Activated T-cell treated with anti-CD3 and anti-CD28 coated beads for 4 hours (primary cell): ENCODE results near the gene SMAD7.

Experiments
- DNase-seq: peaks from one replicate; pipeline ENCODE4 v3.0.0-alpha.2; 2020

Gene SMAD7

GRCh38 chr18:48943736-48944527 lies 6.8 kb downstream of the SMAD7 start:
- DNase-seq, result no peak

DNA sequence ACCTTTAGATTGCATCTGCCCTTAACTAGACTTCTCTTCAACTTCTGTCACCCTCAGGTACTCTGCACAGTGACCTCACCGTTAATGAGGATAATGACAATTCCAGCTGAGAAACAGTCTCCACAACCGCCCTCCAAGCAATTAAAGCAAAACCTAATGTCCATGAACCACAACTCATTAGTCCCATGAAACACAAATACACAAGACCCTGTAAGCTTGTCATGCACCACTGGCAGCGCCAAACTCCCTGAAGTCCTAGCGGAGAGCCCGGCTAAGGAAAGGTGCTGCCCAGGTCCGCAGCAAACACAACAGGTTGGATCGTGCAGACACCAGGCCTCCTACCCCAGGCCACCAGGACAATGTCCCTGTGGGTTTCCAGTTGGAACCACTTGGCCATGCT lies 7.4 kb downstream of the SMAD7 start:
- DNase-seq, result no peak

- DNase-seq, result no peak
Observed at GRCh38 chr18:48942554-48943261, 8.1 kb downstream of the SMAD7 start.

GRCh38 chr18:48942086-48942485 lies 8.7 kb downstream of the SMAD7 start:
- DNase-seq, result no peak

DNA sequence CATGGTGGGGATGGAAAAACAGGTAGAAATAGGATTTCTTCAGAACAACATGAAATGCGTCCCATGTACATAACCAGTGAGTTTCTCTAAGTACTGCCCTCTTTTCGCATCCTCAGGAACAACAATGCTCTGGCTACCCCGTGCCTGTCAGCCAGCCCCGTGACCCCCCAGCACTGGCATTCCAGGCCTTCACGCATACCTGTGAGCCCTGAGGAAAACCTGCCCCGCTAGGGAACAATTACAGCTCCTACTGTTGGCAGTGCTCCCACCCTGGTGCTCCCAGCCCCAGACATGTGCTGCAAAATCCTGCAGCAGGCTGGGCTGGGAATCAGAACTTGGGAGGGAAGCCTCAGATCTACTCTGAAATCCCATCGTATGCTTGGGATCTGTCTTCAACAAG lies 9.1 kb downstream of the SMAD7 start:
- DNase-seq, result no peak

DNA sequence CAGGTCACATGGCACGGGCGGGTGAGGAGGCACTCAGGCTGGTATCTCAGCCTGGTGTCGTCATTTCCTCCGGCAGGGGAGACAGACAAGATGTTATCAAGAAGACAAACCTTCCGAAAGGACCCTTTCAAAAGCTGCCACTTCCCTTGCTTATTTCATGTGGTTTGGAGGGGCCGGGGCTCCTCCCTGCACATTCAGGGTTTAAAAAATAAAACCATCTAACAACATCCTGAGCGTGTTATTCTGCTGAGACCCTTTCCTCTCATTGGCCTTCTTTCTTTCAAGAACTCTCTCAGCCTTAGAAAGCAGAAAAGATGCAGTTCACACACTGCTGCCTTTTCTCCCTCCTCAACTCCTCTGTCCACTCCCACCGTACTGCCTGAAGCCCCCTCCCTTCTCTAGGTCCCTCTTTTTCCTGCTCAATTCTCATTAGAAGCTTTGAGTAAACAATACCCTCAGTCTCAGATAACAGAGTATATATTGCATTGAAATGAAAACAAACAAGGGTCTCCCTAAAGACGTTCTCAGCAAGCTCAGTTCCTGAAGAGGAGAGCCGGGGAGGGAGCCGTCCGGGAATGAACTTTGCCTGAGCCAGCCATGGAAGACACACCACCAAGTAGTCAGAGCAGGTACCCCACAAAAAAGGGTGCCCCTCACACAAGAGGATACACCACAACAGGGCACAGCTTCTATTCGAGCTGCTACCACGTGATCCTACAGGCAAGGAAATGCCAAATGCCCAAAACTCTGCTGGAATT lies 9.7 kb downstream of the SMAD7 start:
- DNase-seq, result peak; percentile 63

GRCh38 chr18:48939205-48940097 lies 11.3 kb downstream of the SMAD7 start:
- no peak for DNase-seq

- DNase-seq, result no peak
Observed at GRCh38 chr18:48938827-48939204, 11.9 kb downstream of the SMAD7 start.

DNA sequence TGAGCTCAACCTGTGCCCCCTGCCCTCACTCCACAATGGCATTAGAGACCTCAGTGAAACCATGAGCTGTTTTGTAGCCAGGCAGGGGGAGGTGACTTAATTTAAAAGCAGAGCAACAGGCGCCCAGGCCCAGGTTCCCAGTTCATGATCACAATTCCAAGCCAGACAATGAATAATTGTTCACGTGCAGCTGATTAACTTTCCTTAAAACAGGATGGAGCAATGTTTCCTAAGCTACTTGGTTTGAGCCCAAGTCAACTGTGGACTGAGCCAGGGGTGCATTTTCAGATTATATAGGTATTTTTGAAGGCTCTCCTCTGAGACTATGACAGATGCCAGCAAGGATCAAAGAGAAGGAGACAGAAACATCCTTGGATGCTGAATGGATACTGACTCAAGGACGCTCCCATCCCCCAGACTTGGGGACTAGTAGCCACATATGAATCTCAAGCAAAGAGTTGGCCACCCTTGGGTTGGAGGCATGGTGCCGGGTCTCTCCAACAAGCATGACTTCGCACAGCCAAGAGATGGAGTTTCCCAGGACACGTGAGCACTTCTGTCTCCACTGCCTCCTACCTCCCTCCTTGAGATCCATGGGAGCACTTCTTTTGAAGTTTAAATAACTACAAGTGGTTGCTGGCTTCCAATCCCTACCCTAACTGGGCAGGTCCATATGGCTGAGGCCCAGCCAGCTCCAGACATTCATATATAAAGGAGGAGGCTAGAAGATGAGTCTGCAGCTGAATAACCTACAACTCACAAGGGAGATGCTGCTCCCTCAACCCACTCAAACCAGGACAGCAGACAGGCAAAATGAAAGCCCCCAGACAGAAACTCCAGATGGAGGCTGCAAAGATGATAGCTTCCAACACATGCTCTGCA lies 12.7 kb downstream of the SMAD7 start:
- no peak for DNase-seq

DNA sequence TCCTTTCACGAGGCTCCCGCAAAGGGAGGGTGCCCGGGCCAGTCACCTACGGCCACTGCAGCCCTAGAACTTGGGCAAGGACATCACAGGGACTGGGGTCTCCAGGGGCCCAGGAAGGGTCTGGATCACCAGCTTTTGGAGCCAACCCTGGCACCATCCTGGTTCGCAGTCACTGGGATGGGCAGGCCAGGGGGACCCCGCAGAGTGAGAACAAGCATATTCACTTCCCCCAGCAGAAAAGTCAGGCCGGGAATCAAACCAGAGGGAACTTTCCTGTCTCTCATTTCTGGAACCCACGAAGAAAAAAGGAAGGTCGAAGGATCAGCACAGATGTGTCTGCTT lies 15.4 kb downstream of the SMAD7 start:
- DNase-seq, result no peak

DNA sequence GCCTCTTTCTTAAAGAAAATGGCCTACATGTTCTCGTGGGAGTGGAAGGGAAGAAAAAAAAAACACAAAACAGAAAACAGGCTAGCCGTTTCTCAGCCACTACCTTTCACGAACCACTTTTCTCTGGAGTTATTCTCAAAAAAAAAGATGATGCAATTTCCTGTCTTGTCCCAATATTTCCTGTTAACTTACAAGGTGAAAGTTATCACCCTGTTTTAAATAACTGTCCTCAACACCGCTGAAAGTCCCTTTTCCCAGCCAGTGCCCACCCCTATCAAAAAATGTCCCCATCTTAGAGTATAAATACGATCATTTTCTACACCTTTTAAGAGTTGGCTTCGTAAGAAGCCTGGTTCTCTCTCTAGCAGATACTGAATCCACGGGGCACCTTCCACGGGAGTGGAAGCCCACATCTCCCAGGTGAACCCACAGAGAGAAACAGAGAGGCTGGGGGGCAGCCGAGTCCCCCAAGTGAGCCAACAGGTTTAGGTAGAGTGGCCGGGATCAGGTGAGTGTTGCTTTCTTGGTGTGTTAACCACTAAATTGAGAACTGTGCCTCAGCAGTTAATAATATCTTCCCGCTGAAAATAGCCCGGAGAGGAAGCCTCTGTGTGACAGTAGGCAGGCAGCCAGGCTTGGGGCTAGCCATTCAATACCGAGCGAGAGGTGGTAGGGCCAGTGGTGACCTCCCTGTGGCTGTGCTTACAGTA lies 15.9 kb downstream of the SMAD7 start:
- DNase-seq, result no peak

- DNase-seq, result no peak
Observed at GRCh38 chr18:48934415-48934722, 16.4 kb downstream of the SMAD7 start.

- no peak for DNase-seq
Observed at GRCh38 chr18:48933578-48934414, 17.0 kb downstream of the SMAD7 start.

- no peak for DNase-seq
Observed at GRCh38 chr18:48932822-48933510, 17.8 kb downstream of the SMAD7 start.

GRCh38 chr18:48932462-48932818 lies 18.3 kb downstream of the SMAD7 start:
- DNase-seq, result no peak

GRCh38 chr18:48931680-48932461 lies 18.9 kb downstream of the SMAD7 start:
- DNase-seq, result no peak

DNA sequence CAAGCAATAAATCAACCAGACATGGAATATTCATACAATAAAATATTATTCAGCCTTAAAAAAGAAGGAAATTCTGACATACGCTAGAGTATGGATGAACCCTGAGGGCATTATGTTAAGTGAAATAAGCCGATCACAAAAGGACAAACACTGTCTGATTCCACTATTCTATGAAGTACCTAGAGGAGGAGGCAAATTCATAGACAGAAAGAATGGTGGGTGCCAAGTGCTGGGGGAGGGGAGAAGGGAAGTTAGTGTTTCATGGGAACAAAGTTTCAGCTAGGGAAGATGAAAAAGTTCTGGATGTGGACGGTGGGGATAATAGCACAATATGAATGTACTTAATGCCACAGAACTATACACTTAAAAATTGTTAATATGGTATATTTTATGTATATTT lies 19.8 kb downstream of the SMAD7 start:
- no peak for DNase-seq

DNA sequence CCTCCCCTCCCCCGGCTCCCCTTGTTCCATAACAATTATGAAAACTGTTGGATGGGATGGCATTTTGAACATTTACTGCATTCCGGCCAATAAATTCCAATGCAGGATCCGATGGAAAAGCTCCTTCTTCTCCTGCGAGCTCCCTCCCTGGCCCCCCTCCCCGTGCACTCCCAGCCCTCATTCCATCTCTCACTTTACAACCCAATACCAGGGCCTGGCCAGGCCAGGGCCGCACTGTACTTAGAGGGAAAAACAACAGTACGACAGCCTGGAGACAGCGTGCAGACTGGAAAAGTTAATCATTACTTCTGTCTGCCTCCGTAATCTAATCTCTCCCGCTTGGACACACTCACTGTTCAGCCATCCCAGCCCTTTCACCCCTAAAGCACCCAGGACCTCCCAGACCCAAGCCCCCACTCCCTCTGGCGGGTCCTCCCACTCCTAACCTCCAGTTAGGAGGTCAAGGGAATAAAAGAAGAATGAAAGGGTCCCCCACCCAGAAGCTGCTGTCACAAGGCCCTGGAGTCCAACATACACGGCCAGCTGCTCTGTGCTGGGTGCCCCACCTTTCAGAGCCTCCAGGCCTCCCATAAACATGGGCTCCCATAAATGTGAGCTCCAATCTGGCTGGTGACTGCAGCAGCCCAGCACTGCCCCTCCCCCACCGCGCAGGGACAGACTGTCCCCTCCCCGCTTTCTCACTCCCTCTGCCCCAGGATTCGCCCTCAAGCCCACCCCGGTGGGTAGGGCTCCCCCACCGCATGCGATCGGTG lies 20.6 kb downstream of the SMAD7 start:
- DNase-seq, result no peak
